IMR-90 (cell line): Measurements from ENCODE around the gene DIPK1B. TPM values are rescaled to one million over a fixed set of nuclear protein-coding genes. Genes with fewer than 3 reads are reported as not detected.

Source experiments
- ATAC-seq: fragments of 200-7000 bp; cut with Tn5 transposase; 2 replicates; pipeline ENCODE4 v1.9.1; 2020; ENCODE audit warnings: low read depth, mild to moderate bottlenecking, moderate library complexity
- BruUV-seq: library from RNA; stranded (reverse); fragments of 400-500 nt; replicated peaks from 2 replicates; lab custom pipeline; 2021; lab: Mats Ljungman, UMichigan
- CTCF ChIA-PET: fragments of 300-600 bp; formaldehyde crosslinking; extraction: SDS; loops from one replicate; lab custom pipeline; 2021; ENCODE audit warnings: antibody characterized with exemption; lab: Yijun Ruan, JAX
- POLR2A ChIA-PET: fragments of 300-600 bp; sonication (Branson Sonifier 250); formaldehyde crosslinking; loops from one replicate; lab custom pipeline; 2022; ENCODE audit warnings: antibody characterized with exemption; ENCODE audit not compliant: unreplicated experiment; lab: Charles Lee
- DNase-seq: peaks from one replicate; pipeline ENCODE4 v3.0.0; 2013
- H2AFZ ChIP-seq: replicated peaks from 2 replicates; pipeline ENCODE3; 2013; ENCODE audit warnings: low read length, mild to moderate bottlenecking; ENCODE audit not compliant: poor library complexity
- H2AK5ac ChIP-seq: 2 replicates; pipeline ENCODE4 v1.6.1; 2013; ENCODE audit warnings: low read depth, low read length, inconsistent platforms
- H2AK9ac ChIP-seq: replicated peaks from 2 replicates; pipeline ENCODE3; 2013; ENCODE audit warnings: mild to moderate bottlenecking, low read depth, low read length, moderate library complexity; ENCODE audit not compliant: poor library complexity
- H2BK120ac ChIP-seq: 2 replicates; pipeline ENCODE4 v1.6.1; 2013; ENCODE audit warnings: low read depth, low read length, inconsistent platforms
- H2BK15ac ChIP-seq: 3 replicates; pipeline ENCODE4 v1.6.1; 2013; ENCODE audit warnings: low read depth, low read length, inconsistent platforms
- H2BK20ac ChIP-seq: 2 replicates; pipeline ENCODE4 v1.6.1; 2013; ENCODE audit warnings: low read depth, mild to moderate bottlenecking, inconsistent platforms, low read length, moderate library complexity
- H2BK5ac ChIP-seq: 2 replicates; pipeline ENCODE4 v1.6.1; 2013; ENCODE audit warnings: mild to moderate bottlenecking, low read depth, low read length, inconsistent platforms; ENCODE audit not compliant: poor library complexity, severe bottlenecking
- H3K14ac ChIP-seq: replicated peaks from 2 replicates; pipeline ENCODE4 v1.6.1; 2013; ENCODE audit warnings: low read depth, low read length, inconsistent platforms
- H3K18ac ChIP-seq: 2 replicates; pipeline ENCODE4 v1.6.1; 2013; ENCODE audit warnings: low read depth, low read length, control low read depth
- H3K23ac ChIP-seq: 2 replicates; pipeline ENCODE4 v1.6.1; 2013; ENCODE audit warnings: low read depth, low read length, inconsistent platforms
- H3K27ac ChIP-seq: 2 replicates; pipeline ENCODE4 v1.5.1; 2013; ENCODE audit warnings: mild to moderate bottlenecking, control low read depth, low read length; ENCODE audit not compliant: insufficient read depth
- H3K27me3 ChIP-seq: 2 replicates; pipeline ENCODE4 v1.6.1; 2013; ENCODE audit warnings: low read length; ENCODE audit not compliant: control insufficient read depth, insufficient read depth
- H3K36me3 ChIP-seq: 2 replicates; pipeline ENCODE4 v1.6.1; 2013; ENCODE audit warnings: low read length, mixed read lengths; ENCODE audit not compliant: control insufficient read depth, insufficient read depth
- H3K4ac ChIP-seq: 2 replicates; pipeline ENCODE4 v1.6.1; 2013; ENCODE audit warnings: low read depth, low read length, inconsistent platforms
- H3K4me1 ChIP-seq: 2 replicates; pipeline ENCODE4 v1.6.1; 2013; ENCODE audit warnings: low read length, mixed read lengths; ENCODE audit not compliant: control insufficient read depth, insufficient read depth
- H3K4me2 ChIP-seq: 2 replicates; pipeline ENCODE4 v1.6.1; 2013; ENCODE audit warnings: low read depth, mild to moderate bottlenecking, control low read depth, low read length, moderate library complexity
- H3K4me3 ChIP-seq: 2 replicates; pipeline ENCODE4 v1.5.1; 2013; ENCODE audit warnings: low read depth, mild to moderate bottlenecking, control low read depth, low read length, moderate library complexity; ENCODE audit not compliant: insufficient read depth
- H3K56ac ChIP-seq: 2 replicates; pipeline ENCODE4 v1.6.1; 2013; ENCODE audit warnings: low read length, inconsistent platforms; ENCODE audit not compliant: insufficient read depth; ENCODE audit errors: extremely low read depth
- H3K79me1 ChIP-seq, 2 experiments: 2 replicates each; pipeline ENCODE4 v1.6.1; 2013; ENCODE audit warnings: low read length in 2 of 2, inconsistent platforms in 1 of 2, low read depth in 1 of 2
- H3K9ac ChIP-seq: 2 replicates; pipeline ENCODE4 v1.6.1; 2013; ENCODE audit warnings: low read depth, low read length, control low read depth
- H3K9me1 ChIP-seq: 2 replicates; pipeline ENCODE4 v1.6.1; 2013; ENCODE audit warnings: low read length, inconsistent platforms; ENCODE audit not compliant: insufficient read depth
- H3K9me3 ChIP-seq: 2 replicates; pipeline ENCODE4 v1.6.1; 2013; ENCODE audit warnings: low read length; ENCODE audit not compliant: control insufficient read depth, insufficient read depth
- H4K20me1 ChIP-seq: 2 replicates; pipeline ENCODE4 v1.6.1; 2013; ENCODE audit warnings: low read length, inconsistent platforms; ENCODE audit not compliant: insufficient read depth
- H4K5ac ChIP-seq: 2 replicates; pipeline ENCODE4 v1.6.1; 2013; ENCODE audit warnings: mild to moderate bottlenecking, low read depth, low read length, control low read depth
- H4K8ac ChIP-seq, 2 experiments: 2 replicates each; pipeline ENCODE4 v1.6.1; 2013; ENCODE audit warnings: low read depth in 2 of 2, low read length in 2 of 2, control low read depth in 1 of 2, inconsistent platforms in 1 of 2
- H4K91ac ChIP-seq: 2 replicates; pipeline ENCODE4 v1.6.1; 2013; ENCODE audit warnings: low read depth, low read length, inconsistent platforms; ENCODE audit not compliant: insufficient read depth
- CTCF ChIP-seq: conservative IDR thresholded peaks from 2 replicates; pipeline ENCODE4 v1.5.1; 2012; ENCODE audit warnings: mild to moderate bottlenecking, low read depth, low read length, improper control_type of control experiment
- WGBS, 2 experiments: methylation state at CpG; one replicate each; pipeline versions ENCODE4 v1.1.5 to v1.1.7; 2013; ENCODE audit warnings: missing lambda C conversion rate in 2 of 2; ENCODE audit not compliant: insufficient read length in 1 of 2; ENCODE audit errors: extremely low coverage in 2 of 2; 5-methylcytosine and 5-hydroxymethylcytosine counted together
- dilution Hi-C: fragments of 300-500 bp; cut with HindIII; formaldehyde crosslinking; loops from one replicate; pipeline ENCODE4 v1.14.3; 2018; ENCODE audit warnings: low sequenced_read_pairs; ENCODE audit not compliant: unreplicated experiment
- in situ Hi-C: fragments of 300-500 bp; cut with MboI; formaldehyde crosslinking; loops from 3 replicates; pipeline ENCODE4 v1.14.3; 2019; ENCODE audit warnings: low sequenced_read_pairs, inconsistent platforms, mixed read lengths
- intact Hi-C: fragments of 100-400 bp; cut with micrococcal nuclease; formaldehyde crosslinking; loops from 2 replicates; pipeline ENCODE4 v1.10.0; 2022
- polyA plus RNA-seq, 3 experiments: library from polyadenylated mRNA; depleted of rRNA; stranded (reverse); fragments of >200 nt; gene quantifications; 2 replicates each; pipeline ENCODE4 v1.2.3, GENCODE V29; 2012; ENCODE audit warnings: low replicate concordance in 1 of 3
- total RNA-seq: library from RNA; depleted of rRNA; stranded (reverse); fragments of >200 nt; gene quantifications from 2 replicates; pipeline ENCODE4 v1.2.3, GENCODE V29; 2012

DIPK1B gene
- total and polyA plus RNA-seq, 2 of the 4 experiments (the other 2 are of a cell fraction) = 3.4 to 7.1 TPM

GRCh38 chr9:136691316-136692184 lies 20.8 kb upstream of the DIPK1B start:
- H3K36me3 ChIP-seq = no peaks in the 10 kb centered on the region
- no peak overlapping the region for H3K4me3 ChIP-seq
- H3K9ac ChIP-seq = no peak overlapping the region
- H3K79me1 ChIP-seq = no peaks in the 10 kb centered on the region
- ChIA-PET CTCF (no interaction called here), POLR2A (no interaction called here)
- H2AK9ac ChIP-seq = no peak overlapping the region
- H4K5ac ChIP-seq = no peak overlapping the region
- no peak overlapping the region for H2BK120ac ChIP-seq
- no TSS peak for BruUV-seq
- no peak overlapping the region for H2AK5ac ChIP-seq
- H3K27ac ChIP-seq = no peak overlapping the region
- no peak overlapping the region for H3K23ac ChIP-seq
- DNase-seq (no peak), ATAC-seq (no peak)
- H3K14ac ChIP-seq = no peak overlapping the region
- H2BK15ac ChIP-seq = no peak overlapping the region
- H4K8ac ChIP-seq = no peak overlapping the region
- H2AFZ ChIP-seq = peak overlapping the region; percentile 3
- TF ChIP-seq CTCF = no peak
- H4K91ac ChIP-seq = no peak overlapping the region
- dilution Hi-C loops (no loop called here), intact Hi-C loops (no loop called here), in situ Hi-C loops (no loop called here)
- H2BK20ac ChIP-seq = no peak overlapping the region
- H3K18ac ChIP-seq = no peak overlapping the region
- no peaks in the 10 kb centered on the region for H3K9me3 ChIP-seq
- WGBS, 2 experiments = 87% methylated on average over 19 of the region's 29 CpGs; no CpG with 5 or more reads in 1 of the 2 experiments
- H2BK5ac ChIP-seq = no peak overlapping the region
- no peaks in the 10 kb centered on the region; the same call in 1 of the 2 replicates for H3K4me1 ChIP-seq
- H3K4me2 ChIP-seq = no peak overlapping the region
- no peaks in the 10 kb centered on the region for H4K20me1 ChIP-seq
- no peak overlapping the region for H3K56ac ChIP-seq
- H3K27me3 ChIP-seq = peaks cover 7% of the 10 kb centered on the region; the same call in 1 of the 2 replicates
- H3K4ac ChIP-seq = no peak overlapping the region
- H3K9me1 ChIP-seq = no peaks in the 10 kb centered on the region
